Gastroesophageal sphincter (tissue), 3 donors: ENCODE data around the gene KLHDC4.

Experiments
- POLR2AphosphoS5 ChIP-seq: sonication (generic); formaldehyde crosslinking; IDR thresholded peaks from one replicate; pipeline ENCODE4 v1.6.1; 2017; ENCODE audit warnings: antibody characterized with exemption
- TF ChIP-seq, protein P1 (sequence below), 4 experiments: fragments of 200-600 bp in 2 of 4; fragments of 450-650 bp in 2 of 4; sonication (generic) in 1 of 4; IDR thresholded peaks; one replicate each; pipeline ENCODE4 v1.5.1; 2017 to 2019; ENCODE audit warnings: antibody characterized with exemption in 4 of 4, mild to moderate bottlenecking in 2 of 4, moderate library complexity in 2 of 4

DNA sequence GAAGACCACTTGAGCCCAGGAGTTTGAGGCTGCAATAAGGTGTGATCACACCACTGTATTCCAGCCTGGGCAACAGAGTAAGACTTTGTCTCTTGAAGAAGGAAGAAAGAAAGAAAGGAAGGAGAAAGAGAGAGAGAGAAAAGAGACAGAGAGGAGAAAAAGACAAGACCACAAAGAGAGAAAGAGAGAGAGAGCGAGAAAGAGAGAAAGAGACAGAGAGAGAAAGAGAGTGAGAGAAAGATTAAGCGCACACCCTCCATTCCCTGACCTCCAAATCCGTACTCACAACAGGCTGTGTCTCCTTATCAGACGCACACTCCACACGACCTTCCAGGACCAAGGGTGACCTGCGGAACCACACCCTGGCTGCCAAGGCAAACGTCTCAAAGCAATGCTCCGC is 19.6 kb downstream of the KLHDC4 start:
- TF ChIP-seq, protein P1, sequence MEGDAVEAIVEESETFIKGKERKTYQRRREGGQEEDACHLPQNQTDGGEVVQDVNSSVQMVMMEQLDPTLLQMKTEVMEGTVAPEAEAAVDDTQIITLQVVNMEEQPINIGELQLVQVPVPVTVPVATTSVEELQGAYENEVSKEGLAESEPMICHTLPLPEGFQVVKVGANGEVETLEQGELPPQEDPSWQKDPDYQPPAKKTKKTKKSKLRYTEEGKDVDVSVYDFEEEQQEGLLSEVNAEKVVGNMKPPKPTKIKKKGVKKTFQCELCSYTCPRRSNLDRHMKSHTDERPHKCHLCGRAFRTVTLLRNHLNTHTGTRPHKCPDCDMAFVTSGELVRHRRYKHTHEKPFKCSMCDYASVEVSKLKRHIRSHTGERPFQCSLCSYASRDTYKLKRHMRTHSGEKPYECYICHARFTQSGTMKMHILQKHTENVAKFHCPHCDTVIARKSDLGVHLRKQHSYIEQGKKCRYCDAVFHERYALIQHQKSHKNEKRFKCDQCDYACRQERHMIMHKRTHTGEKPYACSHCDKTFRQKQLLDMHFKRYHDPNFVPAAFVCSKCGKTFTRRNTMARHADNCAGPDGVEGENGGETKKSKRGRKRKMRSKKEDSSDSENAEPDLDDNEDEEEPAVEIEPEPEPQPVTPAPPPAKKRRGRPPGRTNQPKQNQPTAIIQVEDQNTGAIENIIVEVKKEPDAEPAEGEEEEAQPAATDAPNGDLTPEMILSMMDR (IDR thresholded peaks at IDR 0.05) = no peak
- TF ChIP-seq POLR2AphosphoS5 = no peak
